AG09309 (cell line): ENCODE data around the gene RD3L.

Source experiments
- DNase-seq: peaks from one replicate; pipeline ENCODE4 v3.0.0-alpha.2; 2010; ENCODE audit warnings: low read depth
- H3K4me3 ChIP-seq: 2 replicates; pipeline ENCODE4 v1.5.1; 2011; ENCODE audit warnings: mild to moderate bottlenecking, low read depth, low read length, moderate library complexity; ENCODE audit not compliant: control insufficient read depth
- TF ChIP-seq, protein P1 (sequence below): IDR thresholded peaks from 2 replicates; pipeline ENCODE4 v1.5.1; 2011; ENCODE audit warnings: mild to moderate bottlenecking, low read depth, low read length, inconsistent platforms; ENCODE audit not compliant: insufficient read depth, control insufficient read depth; ENCODE audit errors: missing control alignments

RD3L gene

DNA sequence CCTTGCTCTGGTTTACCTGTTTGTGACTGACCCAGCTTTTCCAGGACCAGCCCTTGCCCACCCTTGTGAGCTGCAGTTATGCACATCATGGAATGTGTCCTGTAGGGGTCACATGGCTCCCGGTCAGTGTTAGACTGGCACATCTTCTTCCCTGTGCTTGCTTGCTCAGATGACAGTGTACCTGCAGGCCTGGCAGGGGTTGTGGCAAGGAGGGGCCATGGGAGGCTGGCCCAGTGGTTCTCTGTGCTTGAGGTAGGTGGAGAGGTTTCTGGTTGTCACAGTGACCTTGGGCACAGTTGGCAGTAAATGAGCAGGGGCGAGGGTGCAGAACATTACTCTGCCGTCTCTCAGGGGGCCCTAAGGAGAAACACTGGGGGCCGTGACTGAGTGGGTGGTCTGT is 27.6 kb upstream of the RD3L start:
- no peak overlapping the region for H3K4me3 ChIP-seq
- DNase-seq, result no peak
- TF ChIP-seq, protein P1, sequence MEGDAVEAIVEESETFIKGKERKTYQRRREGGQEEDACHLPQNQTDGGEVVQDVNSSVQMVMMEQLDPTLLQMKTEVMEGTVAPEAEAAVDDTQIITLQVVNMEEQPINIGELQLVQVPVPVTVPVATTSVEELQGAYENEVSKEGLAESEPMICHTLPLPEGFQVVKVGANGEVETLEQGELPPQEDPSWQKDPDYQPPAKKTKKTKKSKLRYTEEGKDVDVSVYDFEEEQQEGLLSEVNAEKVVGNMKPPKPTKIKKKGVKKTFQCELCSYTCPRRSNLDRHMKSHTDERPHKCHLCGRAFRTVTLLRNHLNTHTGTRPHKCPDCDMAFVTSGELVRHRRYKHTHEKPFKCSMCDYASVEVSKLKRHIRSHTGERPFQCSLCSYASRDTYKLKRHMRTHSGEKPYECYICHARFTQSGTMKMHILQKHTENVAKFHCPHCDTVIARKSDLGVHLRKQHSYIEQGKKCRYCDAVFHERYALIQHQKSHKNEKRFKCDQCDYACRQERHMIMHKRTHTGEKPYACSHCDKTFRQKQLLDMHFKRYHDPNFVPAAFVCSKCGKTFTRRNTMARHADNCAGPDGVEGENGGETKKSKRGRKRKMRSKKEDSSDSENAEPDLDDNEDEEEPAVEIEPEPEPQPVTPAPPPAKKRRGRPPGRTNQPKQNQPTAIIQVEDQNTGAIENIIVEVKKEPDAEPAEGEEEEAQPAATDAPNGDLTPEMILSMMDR, result no peak

GRCh38 chr14:103966631-103967030 is 24.3 kb upstream of the RD3L start:
- no peak overlapping the region for H3K4me3 ChIP-seq
- TF ChIP-seq, protein P1, result no peak
- DNase-seq, result no peak

GRCh38 chr14:103961928-103962578 is 19.7 kb upstream of the RD3L start:
- no peak for DNase-seq
- TF ChIP-seq, protein P1, result no peak

GRCh38 chr14:103960457-103961055 is 18.2 kb upstream of the RD3L start:
- no peak overlapping the region for H3K4me3 ChIP-seq
- TF ChIP-seq, protein P1, result no peak
- no peak for DNase-seq

More at GRCh38 chr14:103961928-103962578, 19.7 kb upstream of the RD3L start:
- H3K4me3 ChIP-seq, result no peak overlapping the region

DNA sequence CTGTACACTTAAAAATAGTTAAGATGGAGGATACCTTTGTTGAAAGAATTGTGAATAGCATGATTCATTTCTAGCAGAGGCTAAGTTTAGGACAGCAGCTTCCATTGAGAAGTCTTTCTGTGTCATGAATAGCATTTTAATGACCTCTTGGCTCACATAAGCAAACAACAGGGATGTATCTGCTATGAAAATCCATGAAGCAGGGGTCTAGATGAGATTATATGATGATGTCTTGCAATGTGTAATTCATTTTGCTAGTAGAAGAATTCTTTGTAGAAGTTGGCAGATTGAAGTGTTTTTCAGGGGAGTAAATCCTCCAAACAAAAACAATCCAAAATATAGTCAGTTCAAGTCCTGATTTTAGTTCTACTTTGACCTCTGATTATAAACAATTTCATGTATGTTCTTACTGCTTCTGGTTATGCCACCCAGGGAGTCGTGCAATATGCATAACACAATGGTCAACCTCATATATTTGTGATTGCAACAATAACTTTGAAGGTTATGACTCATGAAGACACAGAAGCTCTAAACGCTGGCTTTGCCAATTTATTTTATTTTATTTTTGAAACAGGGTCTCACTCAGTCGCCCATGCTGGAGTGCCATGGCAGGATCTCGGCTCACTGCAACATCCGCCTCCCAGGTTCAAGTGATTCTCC is 6.9 kb upstream of the RD3L start:
- TF ChIP-seq, protein P1, result no peak
- H3K4me3 ChIP-seq, result no peak overlapping the region
- no peak for DNase-seq

DNA sequence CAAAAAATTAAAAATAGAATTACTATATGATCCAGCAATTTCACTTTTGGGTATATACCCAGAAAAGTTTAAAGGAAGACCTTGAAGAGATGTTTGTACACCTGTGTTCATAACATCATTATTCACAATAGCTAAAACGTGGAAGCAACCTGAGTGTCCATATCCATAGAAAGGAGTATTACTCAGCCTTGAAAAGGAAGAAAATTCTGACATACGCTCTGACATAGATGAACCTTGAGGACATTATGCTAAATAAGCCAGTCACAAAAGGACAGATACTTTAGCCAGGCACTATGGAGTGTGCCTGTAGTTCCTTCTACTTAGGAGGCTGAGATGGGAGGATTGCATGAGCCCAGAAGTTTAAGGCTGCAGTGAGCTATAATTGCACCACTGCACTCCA is 6.1 kb upstream of the RD3L start:
- DNase-seq, result no peak
- no peak overlapping the region for H3K4me3 ChIP-seq
- TF ChIP-seq, protein P1, result no peak
